Right atrium auricular region (tissue), 2 donors: Measurements from ENCODE around the gene PFKFB2. TPM values are rescaled to one million over a fixed set of nuclear protein-coding genes. Genes with fewer than 3 reads are reported as not detected.

Source experiments
- DNase-seq: peaks from one replicate; pipeline ENCODE4 v3.0.0-alpha.2; 2019; ENCODE audit warnings: low spot score
- H3K27ac ChIP-seq, 2 donors: fragments of 200-600 bp; sonication (generic); 1 replicate in 1 of 2; 2 replicates in 1 of 2; pipeline ENCODE4 v1.5.1; 2016 to 2019
- H3K27me3 ChIP-seq, 2 donors: fragments of 200-600 bp; sonication (generic); one replicate each; pipeline versions ENCODE4 v1.5.1 to v1.6.0; 2017 to 2019
- H3K36me3 ChIP-seq: fragments of 200-600 bp; sonication (generic); one replicate; pipeline ENCODE4 v1.5.1; 2016
- H3K4me1 ChIP-seq, 2 donors: fragments of 200-600 bp; sonication (generic); one replicate each; pipeline versions ENCODE4 v1.5.1 to v1.6.0; 2017 to 2019
- H3K4me3 ChIP-seq, 2 donors: fragments of 200-600 bp; sonication (generic); 1 replicate in 1 of 2; 2 replicates in 1 of 2; pipeline ENCODE4 v1.5.1; 2017 to 2019; ENCODE audit warnings: mild to moderate bottlenecking in 1 of 2, moderate library complexity in 1 of 2
- H3K9me3 ChIP-seq, 2 donors: fragments of 200-600 bp; sonication (generic); one replicate each; pipeline ENCODE4 v1.5.1; 2019
- total RNA-seq, 2 donors: library from RNA; depleted of rRNA; stranded (reverse); fragments of >200 nt; gene quantifications; one replicate each; pipeline ENCODE4 v1.1.0, GENCODE V29; 2016
- TF ChIP-seq, protein P1 (sequence below), 2 donors: fragments of 200-600 bp; sonication (generic); IDR thresholded peaks; one replicate each; pipeline ENCODE4 v1.5.1; 2019; ENCODE audit warnings: antibody characterized with exemption in 2 of 2

The PFKFB2 gene
- total RNA-seq, 2 donors from 2014 or later, result 11.8 to 27.5 TPM

- no peaks in the 10 kb centered on the region for H3K27me3 ChIP-seq
- H3K9me3 ChIP-seq, result peaks cover 4 to 30% of the 10 kb centered on the region in 2 donors
- TF ChIP-seq, protein P1, sequence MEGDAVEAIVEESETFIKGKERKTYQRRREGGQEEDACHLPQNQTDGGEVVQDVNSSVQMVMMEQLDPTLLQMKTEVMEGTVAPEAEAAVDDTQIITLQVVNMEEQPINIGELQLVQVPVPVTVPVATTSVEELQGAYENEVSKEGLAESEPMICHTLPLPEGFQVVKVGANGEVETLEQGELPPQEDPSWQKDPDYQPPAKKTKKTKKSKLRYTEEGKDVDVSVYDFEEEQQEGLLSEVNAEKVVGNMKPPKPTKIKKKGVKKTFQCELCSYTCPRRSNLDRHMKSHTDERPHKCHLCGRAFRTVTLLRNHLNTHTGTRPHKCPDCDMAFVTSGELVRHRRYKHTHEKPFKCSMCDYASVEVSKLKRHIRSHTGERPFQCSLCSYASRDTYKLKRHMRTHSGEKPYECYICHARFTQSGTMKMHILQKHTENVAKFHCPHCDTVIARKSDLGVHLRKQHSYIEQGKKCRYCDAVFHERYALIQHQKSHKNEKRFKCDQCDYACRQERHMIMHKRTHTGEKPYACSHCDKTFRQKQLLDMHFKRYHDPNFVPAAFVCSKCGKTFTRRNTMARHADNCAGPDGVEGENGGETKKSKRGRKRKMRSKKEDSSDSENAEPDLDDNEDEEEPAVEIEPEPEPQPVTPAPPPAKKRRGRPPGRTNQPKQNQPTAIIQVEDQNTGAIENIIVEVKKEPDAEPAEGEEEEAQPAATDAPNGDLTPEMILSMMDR (IDR thresholded peaks at IDR 0.05), result no peak
- no peak overlapping the region for H3K27ac ChIP-seq
- H3K4me3 ChIP-seq, result no peak overlapping the region
- no peaks in the 10 kb centered on the region for H3K36me3 ChIP-seq
- no peak for DNase-seq
- no peaks in the 10 kb centered on the region for H3K4me1 ChIP-seq
These were observed 75.4 kb downstream of the PFKFB2 start for GRCh38 chr1:207128336-207128921.

GRCh38 chr1:207129053-207129452 lies 76.0 kb downstream of the PFKFB2 start:
- TF ChIP-seq, protein P1 (IDR thresholded peaks at IDR 0.05), result no peak
- Histone ChIP-seq H3K36me3 (no peaks in the 10 kb centered on the region), H3K9me3 (peaks cover 4 to 30% of the 10 kb centered on the region in 2 donors), H3K27me3 (no peaks in the 10 kb centered on the region), H3K27ac (no peak overlapping the region), H3K4me3 (no peak overlapping the region), H3K4me1 (no peaks in the 10 kb centered on the region)
- DNase-seq, result no peak

Other genes with a start within 250 kb of the PFKFB2 start
- gene IL20, start 187.7 kb upstream of the PFKFB2 start, total RNA-seq, result under 1 TPM in 1 of 2 donors, not detected in 1; 0.20 TPM
- gene IL24, start 155.8 kb upstream of the PFKFB2 start, total RNA-seq, result 1 to 10 TPM in 1 of 2 donors, not detected in 1; 1.1 TPM
- 1 to 10 TPM; 1.3 to 5.0 TPM for gene FCMR, start 131.3 kb upstream of the PFKFB2 start, total RNA-seq
- not detected for gene PIGR, start 106.8 kb upstream of the PFKFB2 start, total RNA-seq
- not detected for gene FCAMR, start 82.8 kb upstream of the PFKFB2 start, total RNA-seq
- under 1 TPM; 0.07 to 0.35 TPM for gene C1orf116, start 20.5 kb upstream of the PFKFB2 start, total RNA-seq
- gene YOD1, start 2.1 kb upstream of the PFKFB2 start, total RNA-seq, result 1 to 10 TPM; 3.5 to 4.7 TPM
- not detected for gene C4BPB, start 35.6 kb downstream of the PFKFB2 start, total RNA-seq
- 1 to 10 TPM in 1 of 2 donors, not detected in 1; 3.6 TPM for gene C4BPA, start 51.0 kb downstream of the PFKFB2 start, total RNA-seq